ENCODE measurements around the gene PLCE1.

- TF ChIP-seq YY1 (IDR thresholded peaks at IDR 0.05; ENCODE audit: insufficient read depth, insufficient read length) = no peak
- TF ChIP-seq ZNF274 (IDR thresholded peaks at IDR 0.05; ENCODE audit: low read depth, low read length) = no peak
- no peak for TF ChIP-seq SUZ12 (IDR thresholded peaks at IDR 0.05; ENCODE audit: extremely low read depth, insufficient read depth, insufficient read length)
These were observed 19.6 kb downstream of the PLCE1 start for GRCh38 chr10:94013331-94013760.

Data from NT2/D1 (cell line).